ENCODE measurements around the gene KRTAP10-11. TPM values are rescaled to one million over a fixed set of nuclear protein-coding genes. Genes with fewer than 3 reads are reported as not detected.
"Not testable (repeated sequence)": the region's sequence is repeated elsewhere in the genome, so short reads cannot be mapped to it uniquely, and the experiment has no call there.

KRTAP10-11 gene
- total and polyA plus RNA-seq, 8 donors: not detected

DNA sequence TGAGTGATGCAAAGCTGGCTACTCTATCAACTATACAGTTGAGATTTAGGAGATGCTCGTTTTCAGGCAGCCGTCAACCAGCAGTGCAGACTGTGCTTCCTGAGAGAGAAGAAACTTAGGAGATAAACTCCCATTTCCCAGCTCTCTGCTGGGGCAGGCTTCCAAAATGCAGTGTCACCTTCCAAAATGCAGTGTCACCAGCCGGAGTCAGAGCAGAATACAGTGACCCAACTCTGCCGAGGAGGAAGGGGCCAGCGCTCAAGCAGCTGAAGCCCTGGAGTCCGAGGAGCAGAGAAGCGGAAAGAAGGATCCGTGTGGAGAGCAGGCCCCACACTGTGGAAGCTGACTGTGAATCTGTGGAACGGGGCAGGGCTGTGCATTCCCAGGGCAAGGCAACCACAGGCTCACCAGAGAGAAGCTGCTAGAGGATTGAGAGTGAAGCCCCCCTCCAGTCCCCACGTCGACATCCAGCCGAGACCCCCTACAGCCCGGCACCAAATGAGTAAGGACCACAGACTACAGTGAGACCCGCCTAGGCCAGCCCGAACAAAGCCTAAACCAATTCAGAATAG is 36.5 kb downstream of the KRTAP10-11 start:
- no peak for ATAC-seq
- Histone ChIP-seq H3K4me3 (no peak overlapping the region), H3K4me1 (no peaks in the 10 kb centered on the region), H3K36me3 (no peaks in the 10 kb centered on the region), H3K27me3 (peaks cover 0 to 22% of the 10 kb centered on the region in 2 donors), H3K27ac (no peak overlapping the region), H3K9me3 (no peaks in the 10 kb centered on the region)
- TF ChIP-seq, protein P1, sequence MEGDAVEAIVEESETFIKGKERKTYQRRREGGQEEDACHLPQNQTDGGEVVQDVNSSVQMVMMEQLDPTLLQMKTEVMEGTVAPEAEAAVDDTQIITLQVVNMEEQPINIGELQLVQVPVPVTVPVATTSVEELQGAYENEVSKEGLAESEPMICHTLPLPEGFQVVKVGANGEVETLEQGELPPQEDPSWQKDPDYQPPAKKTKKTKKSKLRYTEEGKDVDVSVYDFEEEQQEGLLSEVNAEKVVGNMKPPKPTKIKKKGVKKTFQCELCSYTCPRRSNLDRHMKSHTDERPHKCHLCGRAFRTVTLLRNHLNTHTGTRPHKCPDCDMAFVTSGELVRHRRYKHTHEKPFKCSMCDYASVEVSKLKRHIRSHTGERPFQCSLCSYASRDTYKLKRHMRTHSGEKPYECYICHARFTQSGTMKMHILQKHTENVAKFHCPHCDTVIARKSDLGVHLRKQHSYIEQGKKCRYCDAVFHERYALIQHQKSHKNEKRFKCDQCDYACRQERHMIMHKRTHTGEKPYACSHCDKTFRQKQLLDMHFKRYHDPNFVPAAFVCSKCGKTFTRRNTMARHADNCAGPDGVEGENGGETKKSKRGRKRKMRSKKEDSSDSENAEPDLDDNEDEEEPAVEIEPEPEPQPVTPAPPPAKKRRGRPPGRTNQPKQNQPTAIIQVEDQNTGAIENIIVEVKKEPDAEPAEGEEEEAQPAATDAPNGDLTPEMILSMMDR (IDR thresholded peaks at IDR 0.05): no peak
- DNase-seq: no peak
- intact Hi-C loops (cut with DNase I): no loop called here

DNA sequence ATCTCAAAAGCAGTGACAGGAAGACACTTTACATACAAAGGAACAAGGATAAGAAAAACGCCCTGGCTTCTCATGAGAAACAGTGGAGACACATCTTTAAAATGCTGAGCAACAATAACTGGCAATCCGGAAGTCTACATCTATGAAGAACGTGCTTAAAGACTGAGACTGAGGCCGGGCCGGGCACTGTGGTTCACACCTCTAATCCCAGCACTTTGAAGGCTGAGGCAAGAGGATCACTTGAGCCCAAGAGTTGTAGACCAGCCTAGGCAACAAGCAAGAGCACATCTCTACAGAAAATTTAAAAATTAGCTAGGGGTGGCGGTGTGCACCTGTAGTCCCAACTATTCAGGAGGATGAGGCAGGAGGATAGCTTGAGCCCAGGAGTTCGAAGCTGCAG is 37.9 kb downstream of the KRTAP10-11 start:
- Histone ChIP-seq H3K4me3 (no peak overlapping the region), H3K27me3 (peaks cover 0 to 35% of the 10 kb centered on the region in 2 donors), H3K27ac (no peak overlapping the region), H3K36me3 (no peaks in the 10 kb centered on the region), H3K9me3 (no peaks in the 10 kb centered on the region), H3K4me1 (no peaks in the 10 kb centered on the region)
- DNase-seq (no peak), ATAC-seq (no peak)
- TF ChIP-seq, protein P1 (IDR thresholded peaks at IDR 0.05): no peak
- intact Hi-C loops (cut with DNase I): no loop called here

DNA sequence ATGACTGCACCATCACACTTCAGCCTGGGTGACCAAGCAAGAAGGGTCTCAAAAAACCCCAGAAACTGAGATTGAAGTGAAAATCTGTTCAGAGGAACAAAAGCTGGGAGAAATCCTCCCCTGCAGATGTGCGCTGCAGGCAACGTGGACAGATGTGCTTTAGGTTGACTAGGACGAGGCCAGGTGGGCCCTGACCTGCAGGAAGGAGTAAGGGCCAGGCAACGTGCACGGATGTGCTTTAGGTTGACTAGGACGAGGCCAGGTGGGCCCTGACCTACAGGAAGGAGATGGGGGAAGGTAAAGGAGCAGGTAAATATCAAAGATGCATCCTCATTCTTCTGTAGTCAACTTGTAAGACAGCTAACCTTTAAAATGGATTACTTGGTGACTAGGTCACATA is 38.3 kb downstream of the KRTAP10-11 start:
- intact Hi-C loops (cut with DNase I): no loop called here
- no peak for DNase-seq
- Histone ChIP-seq H3K4me1 (no peaks in the 10 kb centered on the region), H3K27me3 (peaks cover 0 to 35% of the 10 kb centered on the region in 2 donors), H3K27ac (no peak overlapping the region), H3K4me3 (no peak overlapping the region), H3K9me3 (no peaks in the 10 kb centered on the region), H3K36me3 (no peaks in the 10 kb centered on the region)
- TF ChIP-seq, protein P1 (IDR thresholded peaks at IDR 0.05): no peak
- no peak for ATAC-seq

DNA sequence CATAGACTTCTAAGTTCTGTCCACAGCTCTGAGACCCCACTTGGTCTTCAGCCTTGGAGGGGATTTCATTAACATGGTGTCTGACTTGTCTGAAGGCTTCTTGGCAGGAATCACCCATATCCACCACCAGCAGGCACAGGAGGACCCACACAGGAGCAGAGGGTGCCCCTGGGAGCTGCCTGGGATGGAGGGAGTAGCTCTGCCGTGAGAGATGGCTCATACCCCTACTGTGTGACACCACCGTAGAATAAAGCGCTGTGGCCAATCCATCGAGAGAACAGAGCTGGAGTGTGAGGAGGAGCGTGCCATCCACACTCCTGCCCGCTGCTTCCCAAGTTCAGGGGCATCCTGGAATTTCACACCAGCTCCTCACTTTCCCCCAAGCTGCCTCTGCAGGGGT is 38.8 kb downstream of the KRTAP10-11 start:
- H3K4me3 ChIP-seq; H3K36me3 ChIP-seq; H3K27ac ChIP-seq; DNase-seq; ATAC-seq; H3K9me3 ChIP-seq; intact Hi-C loops (cut with DNase I); H3K4me1 ChIP-seq: not testable (repeated sequence)
- peaks cover 0 to 35% of the 10 kb centered on the region in 2 donors for H3K27me3 ChIP-seq

DNA sequence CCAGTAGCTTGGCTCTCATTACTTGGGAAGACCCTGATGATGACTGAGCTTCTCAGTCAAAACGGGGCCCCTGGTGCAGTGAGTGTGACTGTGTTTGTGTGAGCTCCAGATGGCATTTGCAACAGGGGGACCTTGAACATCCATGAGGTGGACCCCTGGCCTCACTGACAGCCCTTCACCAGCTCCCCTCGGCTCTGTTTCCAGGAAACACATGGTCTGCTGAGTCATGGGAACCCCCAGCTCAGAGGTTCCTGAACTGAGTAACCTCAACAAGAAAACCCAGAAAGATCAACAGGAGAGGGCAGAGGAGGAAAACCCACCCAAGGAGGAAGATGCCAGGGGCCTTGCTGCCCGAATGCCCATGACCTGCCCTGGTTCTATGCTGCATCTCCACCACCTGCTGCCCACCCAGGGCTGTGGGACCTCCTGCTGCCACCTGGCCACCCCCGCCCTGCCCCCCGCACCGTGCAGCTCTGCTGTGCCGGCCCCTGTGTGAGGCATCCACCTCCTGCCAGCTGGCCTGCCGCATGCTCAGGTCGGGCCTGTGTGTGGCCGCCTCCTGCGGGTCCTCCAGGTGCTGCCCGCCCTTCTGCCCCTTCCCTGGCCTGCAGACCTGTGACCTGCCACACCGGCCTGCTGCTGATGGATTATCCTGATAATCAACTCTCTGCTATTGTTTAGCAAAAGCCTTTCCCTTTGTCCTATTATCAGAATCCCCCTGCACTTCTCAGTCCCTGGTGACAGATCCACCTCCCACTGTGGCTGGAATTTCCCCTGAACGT is 40.0 kb downstream of the KRTAP10-11 start:
- Histone ChIP-seq H3K36me3 (no peaks in the 10 kb centered on the region), H3K27ac (no peak overlapping the region), H3K4me3 (no peak overlapping the region), H3K27me3 (peaks cover 0 to 35% of the 10 kb centered on the region in 2 donors), H3K4me1 (no peaks in the 10 kb centered on the region), H3K9me3 (no peaks in the 10 kb centered on the region)
- DNase-seq (no peak), ATAC-seq (no peak)
- TF ChIP-seq, protein P1 (IDR thresholded peaks at IDR 0.05): no peak
- intact Hi-C loops (cut with DNase I): no loop called here
